ENCODE measurements around the gene PDE11A.

The PDE11A gene

DNA sequence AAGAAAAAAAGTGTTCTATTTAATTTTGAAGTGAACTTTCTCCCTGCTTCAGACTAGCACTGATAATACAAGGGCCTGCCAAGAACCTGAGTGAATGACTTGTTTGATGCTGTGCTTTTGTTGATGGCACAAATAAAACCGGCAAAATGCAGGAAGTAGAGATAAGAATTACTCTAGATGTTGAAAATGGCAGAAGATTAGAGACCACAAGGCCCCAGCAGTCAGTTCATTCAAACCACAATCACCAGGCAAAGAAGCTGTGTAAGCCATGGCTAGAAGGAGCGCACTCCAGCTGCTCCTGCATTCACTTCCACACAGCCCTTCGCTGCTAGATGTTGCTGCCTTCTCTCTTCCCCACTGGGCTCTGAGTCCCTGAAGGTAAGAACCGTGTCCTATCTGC, 383.0 kb downstream of the PDE11A start:
- no peak for DNase-seq

DNA sequence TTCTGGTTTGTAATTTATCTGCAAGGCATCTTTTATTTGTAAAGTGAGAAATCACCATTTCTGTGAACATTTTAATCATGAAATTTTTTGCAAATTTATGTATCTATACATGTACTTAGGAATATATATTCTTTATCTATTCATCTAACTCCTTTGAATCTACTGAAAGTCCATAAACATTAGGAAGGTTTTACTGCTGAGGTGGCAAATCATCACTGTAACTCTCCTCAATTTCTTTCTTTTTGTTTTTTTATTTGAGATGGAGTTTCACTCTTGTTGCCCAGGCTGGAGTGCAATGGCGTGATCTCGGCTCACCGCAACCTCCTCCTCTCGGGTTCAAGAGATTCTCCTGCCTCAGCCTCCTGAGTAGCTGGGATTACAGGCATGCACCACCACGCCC, 383.7 kb downstream of the PDE11A start:
- no peak for DNase-seq

DNA sequence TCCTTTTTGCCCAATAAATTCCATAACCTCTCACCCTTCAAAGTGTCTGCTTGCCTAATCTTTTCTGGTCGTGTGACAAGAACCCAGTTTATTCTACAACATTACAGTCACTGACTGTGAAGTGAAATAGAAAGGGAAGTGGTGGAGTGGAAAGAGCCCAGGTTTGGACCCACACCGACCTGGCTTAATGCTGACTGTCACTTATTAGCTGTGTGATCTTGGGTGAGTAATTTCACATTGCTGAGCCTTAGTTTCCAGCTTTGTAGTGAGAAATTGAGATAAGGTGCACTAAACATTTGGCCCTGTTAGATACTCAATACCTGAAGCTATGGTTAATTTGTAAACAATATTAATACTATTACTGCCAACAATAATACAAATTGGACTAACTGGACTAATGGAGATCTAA, 388.9 kb downstream of the PDE11A start:
- no peak for DNase-seq

DNA sequence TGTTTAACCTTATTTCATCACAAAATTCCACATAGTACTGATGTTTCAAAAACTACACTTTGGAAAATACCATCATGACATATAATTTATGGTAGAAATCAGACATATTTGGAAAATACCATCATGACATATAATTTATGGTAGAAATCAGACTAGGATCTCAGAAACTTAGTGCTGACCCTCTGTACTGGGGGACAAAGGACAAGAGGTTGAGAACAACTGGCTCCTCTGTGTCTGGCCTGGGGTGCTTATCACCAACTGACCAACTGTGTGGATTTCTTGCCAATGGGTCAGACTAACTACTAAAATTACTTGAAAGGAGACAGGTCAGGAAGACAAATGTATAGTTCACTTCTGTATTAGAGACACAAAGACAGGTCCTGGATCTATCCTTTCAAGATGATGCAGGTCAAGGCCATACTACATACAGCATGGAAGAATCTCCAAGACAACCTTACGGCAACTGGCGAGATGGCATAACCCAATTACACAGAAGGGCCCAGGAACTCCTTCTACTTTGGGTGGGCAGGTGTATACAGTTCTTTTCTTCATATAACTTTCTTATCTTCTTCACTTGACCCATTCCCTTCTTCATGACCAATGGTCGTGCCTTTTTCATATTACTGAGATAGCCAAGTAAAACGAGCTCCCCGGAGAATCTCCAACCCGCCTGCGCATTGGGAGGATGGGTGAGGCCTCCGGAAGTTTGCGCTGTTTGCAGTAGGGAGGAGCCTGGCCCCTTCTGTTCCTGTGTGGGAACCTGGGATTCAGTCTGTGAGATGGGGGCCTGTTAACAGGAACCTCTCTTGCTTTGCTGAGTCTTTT, 389.5 kb downstream of the PDE11A start:
- DNase-seq, result no peak

DNA sequence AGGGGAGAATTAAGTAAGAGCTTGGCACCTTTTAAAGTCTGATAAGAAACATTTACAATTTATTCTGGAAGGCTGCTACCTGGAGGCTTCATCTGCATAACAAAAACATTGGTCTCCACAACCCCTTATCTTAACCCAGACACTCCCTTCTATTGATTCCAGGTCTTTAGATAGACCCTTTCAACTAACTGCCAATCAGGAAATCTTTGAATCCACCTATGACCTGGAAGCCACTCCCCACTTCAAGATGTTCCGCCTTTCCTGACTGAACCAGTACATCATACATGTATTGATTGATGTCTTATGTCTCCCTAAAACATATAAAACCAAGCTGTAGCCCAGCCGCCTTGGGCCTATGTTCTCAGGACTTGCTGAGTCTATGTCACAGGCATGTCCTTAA, 390.6 kb downstream of the PDE11A start:
- no peak for DNase-seq

DNA sequence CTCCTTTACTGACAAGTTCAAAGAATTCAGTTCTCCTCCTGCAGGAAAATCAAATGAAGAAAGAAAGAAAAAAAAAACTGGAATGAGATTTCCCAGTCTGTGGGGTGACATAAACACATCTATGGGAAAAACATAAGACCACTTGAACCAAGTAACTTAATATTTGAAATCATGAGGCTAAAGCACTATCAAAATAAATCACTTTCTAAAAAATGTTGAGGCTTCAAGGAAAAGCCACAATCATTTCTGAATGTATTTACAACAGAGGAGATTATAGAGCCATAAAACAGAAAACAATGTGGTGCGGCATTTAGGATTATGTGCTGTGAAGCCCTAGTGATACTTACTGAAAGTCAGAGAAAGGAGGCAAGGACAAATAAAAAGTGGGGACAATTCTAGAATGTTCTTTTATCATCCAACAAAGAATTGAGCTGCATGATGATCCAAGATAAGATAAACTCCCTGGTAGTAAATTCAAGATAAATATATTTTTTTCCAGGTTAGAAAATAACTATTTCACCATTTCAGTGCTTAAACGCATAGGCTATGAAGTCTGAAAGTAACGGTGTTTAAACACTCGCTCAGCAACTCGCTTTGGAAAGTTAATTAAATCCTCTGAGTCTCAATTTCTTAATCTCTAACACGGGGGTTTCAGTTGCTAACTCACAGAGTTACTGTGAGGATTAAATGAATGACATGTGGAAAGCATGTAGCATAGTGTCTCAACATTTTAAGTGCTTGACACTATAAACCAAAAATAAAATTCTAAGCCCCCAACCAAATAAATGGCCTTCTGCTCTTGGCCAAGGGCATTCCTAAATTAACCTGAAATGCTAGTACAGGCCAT, 391.5 kb downstream of the PDE11A start:
- no peak for DNase-seq

DNA sequence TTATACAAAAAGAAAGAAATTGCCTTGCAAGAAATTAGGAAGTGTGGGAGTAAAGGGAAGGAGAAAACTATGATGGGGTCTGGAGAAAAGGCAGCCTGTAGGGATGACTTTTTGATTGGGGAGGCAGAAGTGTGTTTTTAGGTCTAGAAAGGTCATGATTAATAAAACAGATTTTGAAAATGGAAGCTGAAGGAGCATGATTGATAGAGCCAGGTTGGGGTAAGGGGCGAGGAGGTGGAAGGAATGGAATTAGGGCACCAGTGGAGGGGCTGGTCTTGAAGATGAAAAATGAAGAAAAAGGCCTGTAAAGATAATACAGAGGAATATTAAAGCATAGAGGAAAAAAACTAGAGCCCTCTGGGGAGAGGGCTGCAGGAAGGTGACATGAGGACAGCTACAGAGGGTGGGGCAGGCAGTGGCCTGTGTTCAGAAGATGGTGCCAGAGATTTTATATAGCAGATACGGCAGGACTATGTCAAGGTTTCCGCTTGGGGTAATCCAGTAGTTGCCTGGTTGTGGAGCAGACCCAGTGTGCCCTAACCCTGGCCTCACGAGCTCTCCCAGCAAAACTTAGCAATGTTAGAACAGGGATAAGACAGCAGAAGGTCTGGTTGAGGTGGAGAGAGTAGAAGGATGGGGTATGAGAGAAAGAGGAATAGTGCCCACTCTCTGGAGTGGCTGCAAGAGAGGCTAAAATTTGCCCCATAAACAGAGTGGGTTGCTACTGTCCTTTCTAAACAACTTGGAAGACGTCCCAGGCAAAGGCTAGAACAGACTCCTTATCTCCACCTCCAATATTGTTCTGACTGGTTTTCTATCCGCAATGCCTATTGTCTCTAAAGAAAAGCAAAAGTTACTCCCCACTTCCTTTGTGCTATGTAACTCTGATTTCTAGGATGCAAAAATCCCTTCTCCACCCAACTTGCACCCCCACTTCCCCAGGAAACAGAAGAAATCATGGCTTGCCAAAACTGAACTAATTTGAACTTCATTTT, 392.7 kb downstream of the PDE11A start:
- no peak for DNase-seq

DNA sequence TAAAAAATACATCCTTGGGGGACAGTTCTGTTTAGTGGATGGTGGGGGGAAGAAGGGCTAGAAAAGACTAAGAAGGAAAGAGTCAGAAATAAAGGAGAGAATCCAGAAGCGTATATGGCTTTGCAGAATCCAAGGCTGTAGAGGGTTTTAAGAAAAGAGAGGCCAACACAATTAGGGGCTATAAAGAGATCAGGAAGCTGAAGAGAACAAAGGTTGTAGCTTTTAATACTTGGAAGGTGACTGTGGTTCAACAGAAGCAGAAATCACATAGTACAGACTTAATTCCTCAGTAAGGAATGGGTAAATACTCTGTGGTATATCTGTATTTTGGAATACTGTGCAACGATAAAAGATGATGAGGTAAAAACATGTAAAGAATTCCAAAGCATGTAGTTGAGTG, 393.6 kb downstream of the PDE11A start:
- DNase-seq, result no peak

DNA sequence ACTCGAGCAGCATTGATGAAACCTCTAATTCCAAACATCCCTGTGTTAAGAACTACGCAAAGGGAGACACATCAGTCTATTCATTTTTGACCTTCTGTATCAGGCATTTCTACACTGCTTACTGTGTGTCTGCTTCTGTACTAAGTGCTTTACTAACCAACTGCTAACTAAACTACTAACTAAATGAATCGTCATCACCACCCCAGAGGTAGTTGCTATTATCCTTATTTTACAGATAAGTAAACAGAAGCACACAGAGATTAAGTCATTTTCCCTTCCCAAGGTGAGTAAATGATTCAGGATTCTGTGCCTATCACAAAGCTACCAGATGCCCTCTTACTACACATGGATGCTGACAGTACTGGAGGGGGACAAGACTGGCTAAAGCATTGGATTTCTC, 395.9 kb downstream of the PDE11A start:
- DNase-seq, result no peak

DNA sequence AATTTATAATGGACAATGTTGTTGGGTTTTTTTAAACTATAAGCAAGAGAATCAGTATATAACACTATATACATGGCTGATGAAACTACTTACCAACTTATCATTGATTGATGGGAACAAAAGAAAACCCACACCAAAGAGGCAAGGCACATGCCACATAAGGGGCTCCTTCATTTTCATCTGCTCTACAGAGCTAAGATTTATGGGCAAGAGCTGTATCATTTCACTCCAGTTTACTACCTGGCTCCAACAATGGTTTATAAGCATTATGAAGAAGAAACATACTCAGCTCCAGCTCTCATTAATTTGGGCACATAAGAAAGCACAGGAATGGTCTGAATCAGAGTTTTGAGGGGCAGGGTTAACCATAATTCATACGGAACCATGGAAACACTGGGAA, 396.8 kb downstream of the PDE11A start:
- DNase-seq, result no peak

DNA sequence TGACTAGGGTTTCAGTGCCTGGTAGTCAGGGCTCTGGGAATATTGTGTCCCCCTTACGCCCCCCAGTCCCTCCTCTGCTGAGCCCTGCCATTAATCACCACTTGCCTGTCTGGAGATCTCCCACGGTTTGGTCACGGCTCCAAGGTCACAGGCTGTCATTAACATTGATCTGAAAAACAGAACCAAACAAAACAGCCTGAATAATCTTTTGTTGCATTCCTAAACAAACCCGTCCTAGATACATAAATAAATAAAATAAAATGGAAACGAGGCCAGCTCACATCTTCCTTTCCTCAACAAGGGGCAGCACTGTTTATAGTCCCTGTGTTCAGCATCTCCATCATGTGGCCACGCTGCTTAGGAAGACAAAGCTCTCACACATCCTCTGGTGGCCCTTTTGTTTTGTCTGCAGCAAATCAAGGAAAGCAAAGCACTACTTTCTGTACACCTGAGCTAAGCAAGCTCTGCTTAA, 397.2 kb downstream of the PDE11A start:
- no peak for DNase-seq

DNA sequence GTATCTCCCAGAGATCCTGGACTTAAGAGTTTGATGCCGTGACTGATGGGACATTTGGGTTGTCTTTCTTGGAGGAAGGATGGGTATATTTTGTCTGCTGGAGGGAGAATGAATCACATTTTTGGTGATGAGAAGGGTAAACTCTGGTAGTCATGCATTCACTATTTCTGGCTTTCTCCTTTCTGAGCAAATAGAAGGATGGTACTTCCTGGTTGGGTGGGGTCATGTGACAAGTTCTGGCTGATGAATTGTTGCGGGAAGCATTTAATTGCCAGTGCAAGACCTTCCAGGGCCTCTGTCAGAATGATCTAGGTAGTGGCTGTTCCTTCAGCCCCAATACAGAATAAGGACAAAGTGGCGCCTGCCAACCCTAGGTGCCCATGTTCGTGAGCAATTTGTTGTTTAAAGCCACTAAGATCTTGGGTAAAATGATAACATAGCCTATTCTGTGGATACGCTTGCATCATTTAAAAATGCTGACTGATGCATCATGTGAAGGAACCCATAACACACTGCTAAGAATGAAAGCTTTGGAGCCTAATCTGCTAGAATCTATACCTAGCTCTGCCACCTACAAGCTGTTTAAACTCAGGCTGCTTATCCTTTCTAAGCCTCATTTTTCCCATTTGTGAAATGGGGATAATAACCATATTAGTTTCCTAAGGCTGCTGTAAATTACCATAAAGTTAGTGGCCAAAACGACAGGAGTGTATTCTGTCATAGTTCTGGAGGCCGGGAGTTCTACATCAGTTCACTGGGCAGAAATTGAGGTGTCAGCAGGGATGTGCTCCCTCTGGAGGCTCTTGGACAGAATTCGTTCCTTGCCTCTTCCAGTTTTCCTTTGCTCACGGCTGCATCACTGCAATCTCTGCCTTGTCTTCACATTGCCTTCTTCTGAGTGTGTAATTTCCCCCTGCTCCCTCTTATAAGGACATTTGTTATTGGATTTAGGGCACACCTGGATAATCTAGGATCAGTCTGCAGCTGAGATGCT, 398.7 kb downstream of the PDE11A start:
- no peak for DNase-seq

DNA sequence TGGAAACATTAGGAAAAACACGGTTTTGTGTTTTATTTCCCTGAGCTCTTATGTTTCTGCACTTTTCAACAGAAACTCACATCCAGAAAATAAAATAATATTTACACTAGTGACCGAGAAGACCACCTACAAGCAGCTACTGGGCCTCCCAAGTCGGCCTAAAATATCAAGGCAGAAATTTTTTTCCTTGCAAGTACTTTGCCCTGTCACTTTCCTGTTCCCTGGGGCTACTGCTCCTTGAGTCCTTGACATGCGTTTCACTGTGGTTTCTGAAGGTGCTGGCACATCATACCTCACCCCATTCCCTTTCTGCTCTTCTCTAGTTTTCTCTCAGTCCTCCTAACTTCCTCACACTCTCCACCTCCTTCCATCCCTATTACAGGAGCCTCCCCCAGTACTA, 400.9 kb downstream of the PDE11A start:
- no peak for DNase-seq

DNA sequence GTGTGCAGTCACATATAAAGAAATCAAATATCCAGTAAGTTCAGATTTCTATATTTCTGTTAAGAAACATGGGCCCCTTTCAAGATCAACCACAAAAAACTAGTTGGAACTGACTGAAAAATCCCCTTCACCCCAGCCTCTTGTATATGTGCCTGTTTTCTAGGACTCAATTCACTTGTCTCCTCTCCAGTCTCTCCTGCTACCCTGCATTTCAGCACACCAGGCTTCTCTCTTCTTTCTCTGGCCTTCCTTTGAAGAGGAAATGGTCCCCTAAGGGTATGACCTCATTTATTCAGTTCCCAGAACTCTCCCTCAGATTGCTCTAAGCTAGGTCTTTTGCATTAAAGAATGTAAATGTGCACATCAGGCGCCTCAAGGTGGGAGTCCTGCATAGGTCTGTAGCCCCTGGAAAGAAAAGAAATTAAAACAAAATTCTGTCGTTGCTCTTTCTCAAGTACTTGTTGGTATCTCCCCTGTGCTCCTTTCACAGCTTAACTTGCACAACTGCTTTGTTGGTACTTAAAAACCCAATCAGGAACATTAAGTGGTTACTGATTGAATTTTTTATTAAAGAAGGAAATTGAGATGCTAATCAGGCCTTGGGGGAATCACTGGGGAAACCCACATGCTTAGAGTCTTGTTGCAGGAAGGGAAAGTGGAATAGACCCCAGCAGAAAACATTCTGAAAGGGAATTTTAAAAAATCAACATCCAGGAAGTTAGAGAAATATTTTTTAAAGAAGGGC, 401.6 kb downstream of the PDE11A start:
- DNase-seq, result no peak

DNA sequence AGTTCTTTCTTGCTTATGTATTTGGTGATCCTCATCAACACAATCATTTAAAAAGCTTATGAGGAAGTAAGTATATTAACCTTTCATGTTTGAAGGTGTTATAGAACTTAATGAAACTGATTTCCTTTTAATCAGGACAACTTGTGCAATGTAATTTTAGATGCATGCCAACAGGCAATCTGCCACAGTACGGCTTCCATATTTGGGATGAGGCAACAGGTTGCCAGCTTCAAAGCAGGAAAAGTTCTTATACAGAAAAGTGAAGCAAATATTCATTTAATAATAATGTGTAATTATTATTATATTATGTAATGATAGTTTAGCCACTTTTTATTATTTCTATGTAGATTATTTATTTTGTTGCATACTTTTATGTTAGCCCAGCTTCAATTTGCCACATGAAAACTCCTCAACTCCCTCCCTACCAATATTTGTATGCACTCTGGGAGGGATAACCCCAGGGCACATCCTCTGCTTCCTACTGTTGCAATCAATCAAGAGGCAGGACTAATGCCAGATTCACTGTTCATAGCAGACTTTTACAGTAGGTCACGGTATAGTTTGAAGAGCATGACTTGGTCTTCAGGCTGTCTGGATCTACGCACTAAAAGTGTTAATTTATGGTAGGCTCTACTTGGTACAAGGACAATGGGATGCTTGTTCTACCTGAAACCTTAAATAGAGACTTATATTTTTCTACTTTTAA, 402.8 kb downstream of the PDE11A start:
- DNase-seq, result no peak

DNA sequence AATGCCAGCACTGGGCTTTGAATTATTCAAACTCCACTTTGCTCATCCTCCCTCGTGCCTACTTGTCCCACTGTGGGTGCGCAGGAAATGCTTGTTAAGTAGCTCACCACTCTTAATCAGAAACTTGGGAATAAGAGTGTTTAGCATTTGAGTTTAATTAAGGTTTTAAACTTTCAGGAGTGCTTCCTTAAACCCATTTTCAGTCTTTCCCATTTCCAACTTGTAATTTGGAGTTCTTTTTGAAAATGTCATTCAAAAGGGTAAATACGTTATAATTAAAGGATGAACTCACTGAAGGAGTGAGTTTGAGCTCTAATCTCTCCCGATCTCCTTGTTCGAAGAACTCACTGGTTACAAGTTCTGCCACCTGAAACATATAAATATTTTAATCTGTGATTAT, 403.4 kb downstream of the PDE11A start:
- no peak for DNase-seq

DNA sequence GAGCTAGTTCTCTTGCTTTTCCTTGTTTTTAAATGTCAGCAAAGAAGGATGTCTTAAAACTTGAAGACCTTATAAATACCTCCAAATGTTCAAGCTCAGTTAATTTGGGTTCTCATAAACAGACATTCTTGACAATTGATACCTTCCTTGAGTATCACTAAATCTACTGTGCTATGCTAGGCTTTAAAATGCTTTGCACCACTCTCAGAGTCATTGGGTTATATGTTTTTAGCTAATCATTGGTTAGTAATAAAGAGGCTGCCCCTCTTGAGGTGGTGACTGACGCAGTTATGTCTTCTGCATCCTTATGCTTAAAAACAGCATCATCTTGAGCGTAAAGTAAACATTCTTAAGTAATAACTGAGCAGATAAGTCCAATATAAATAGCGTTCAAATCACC, 404.0 kb downstream of the PDE11A start:
- no peak for DNase-seq

DNA sequence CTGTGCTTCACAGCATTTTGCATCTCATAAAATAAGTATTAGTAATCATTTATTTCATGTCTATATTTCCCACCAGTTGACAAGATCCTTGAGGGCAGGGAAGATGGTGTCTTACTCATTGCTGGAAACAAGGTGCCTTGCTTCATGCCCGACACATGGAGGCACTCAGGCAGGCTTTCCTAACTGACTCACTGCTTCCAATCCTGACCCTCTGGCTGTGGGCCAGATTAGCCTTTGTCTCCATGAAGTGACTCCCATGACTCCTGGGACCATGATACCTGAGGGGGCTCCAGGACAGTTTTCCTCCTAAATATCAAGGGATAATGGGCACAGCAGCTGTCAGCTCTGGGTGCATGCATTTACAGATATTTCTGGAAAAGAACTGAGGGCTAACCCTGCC, 405.0 kb downstream of the PDE11A start:
- DNase-seq, result no peak

DNA sequence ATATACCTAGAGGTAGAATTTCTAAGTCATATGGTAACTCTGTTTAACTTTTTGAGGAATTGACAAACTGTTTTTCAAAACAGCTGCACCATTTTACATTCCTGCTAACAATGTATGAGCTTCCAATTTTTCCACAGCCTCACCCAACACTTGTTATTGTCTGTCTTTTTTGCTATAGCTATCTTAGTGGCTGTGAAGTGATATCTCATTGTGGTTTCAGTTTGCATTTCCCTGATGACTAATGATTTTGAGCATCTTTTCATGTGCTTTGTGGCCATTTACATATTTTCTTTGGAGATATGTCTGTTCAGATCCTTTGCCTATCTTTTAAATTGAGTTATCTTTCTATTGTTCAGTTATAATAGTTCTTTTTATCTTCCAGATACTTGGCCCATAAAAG, 406.2 kb downstream of the PDE11A start:
- DNase-seq, result no peak

DNA sequence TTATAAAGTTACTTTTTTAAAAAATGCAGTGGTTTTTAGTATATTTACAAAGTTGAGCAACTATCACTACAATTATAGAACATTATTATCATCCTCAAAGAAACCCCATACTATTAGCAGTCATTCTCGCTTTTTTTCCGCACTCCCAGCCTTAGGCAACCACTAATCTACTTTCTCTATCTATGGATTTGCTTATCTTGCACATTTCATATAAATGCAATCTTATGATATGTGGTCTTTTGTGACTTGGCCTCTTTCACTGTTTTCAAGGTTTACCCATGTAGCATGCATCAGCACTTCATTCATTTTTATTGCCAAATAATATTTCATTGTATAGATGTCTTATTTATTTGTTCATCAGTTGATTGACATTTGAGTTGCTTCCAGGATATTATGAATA, 406.6 kb downstream of the PDE11A start:
- no peak for DNase-seq

Data from stimulated activated CD4-positive, alpha-beta T cell treated with anti-CD3 and anti-CD28 coated beads, Interleukin-2, amount 100 ng/mL, for 24 hours (primary cell).